ENCODE results near the gene MAML2.

GRCh38 chr11:95996621-95997235 lies 346.3 kb downstream of the MAML2 start:
- TF ChIP-seq STAT1 (IDR thresholded peaks at IDR 0.05; ENCODE audit: unreplicated experiment) (no peak), CTCF (conservative IDR thresholded peaks at IDR 0.05; ENCODE audit: low read depth in 2 of 2) (no peak), EZH2 (IDR thresholded peaks at IDR 0.05; ENCODE audit: low read depth, unreplicated experiment) (no peak), REST (IDR thresholded peaks at IDR 0.05; ENCODE audit: unreplicated experiment) (no peak), CREB1 (CRISPR knock-in tag; IDR thresholded peaks at IDR 0.05; ENCODE audit: low read depth) (no peak), POLR2AphosphoS5 (IDR thresholded peaks at IDR 0.05; ENCODE audit: low read depth) (no peak), EZH2phosphoT487 (IDR thresholded peaks at IDR 0.05; ENCODE audit: unreplicated experiment) (no peak), ZNF462 (CRISPR knock-in tag; IDR thresholded peaks at IDR 0.05) (no peak), ZNF114 (CRISPR knock-in tag; IDR thresholded peaks at IDR 0.05) (no peak)

All from GM23338 (cell line).